GM23248 (cell line): Measurements from ENCODE around the gene GMNN.

Experiments used
- EZH2 ChIP-seq: fragments of 200-600 bp; sonication (generic); IDR thresholded peaks from 2 replicates; pipeline ENCODE4 v1.6.1; 2018; ENCODE audit warnings: antibody characterized with exemption, mild to moderate bottlenecking; ENCODE audit not compliant: insufficient read depth, poor library complexity, severe bottlenecking
- EZH2phosphoT487 ChIP-seq: fragments of 200-600 bp; sonication (generic); IDR thresholded peaks from 2 replicates; pipeline ENCODE4 v1.6.1; 2018; ENCODE audit warnings: antibody characterized with exemption, moderate library complexity, mild to moderate bottlenecking, low read depth; ENCODE audit not compliant: insufficient read depth

GRCh38 chr6:24822696-24823095 lies 48.0 kb downstream of the GMNN start:
- TF ChIP-seq EZH2: no peak
- TF ChIP-seq EZH2phosphoT487: no peak
